Calu3 (cell line): Measurements from ENCODE around the gene SMOC1. TPM values are rescaled to one million over a fixed set of nuclear protein-coding genes. Genes with fewer than 3 reads are reported as not detected.

Source experiments
- BruUV-seq: library from RNA; stranded (reverse); fragments of 400-500 nt; replicated peaks from 2 replicates; lab custom pipeline; 2021; lab: Mats Ljungman, UMichigan
- CTCF ChIA-PET: fragments of 300-600 bp; sonication (Branson Sonifier 250); formaldehyde crosslinking; loops from one replicate; lab custom pipeline; 2022; ENCODE audit warnings: antibody characterized with exemption; lab: Charles Lee
- DNase-seq: peaks from one replicate; pipeline ENCODE4 v3.0.0; 2022
- H3K27ac Mint-ChIP-seq: one replicate; pipeline ENCODE4 v1.8.0; 2022; ENCODE audit warnings: mixed read lengths; ENCODE audit not compliant: unreplicated experiment
- H3K27me3 Mint-ChIP-seq: one replicate; pipeline ENCODE4 v1.8.0; 2022; ENCODE audit warnings: mixed read lengths; ENCODE audit not compliant: unreplicated experiment
- H3K36me3 Mint-ChIP-seq: one replicate; pipeline ENCODE4 v1.8.0; 2022; ENCODE audit warnings: mild to moderate bottlenecking, moderate library complexity, mixed read lengths; ENCODE audit not compliant: insufficient read depth, unreplicated experiment
- H3K4me1 Mint-ChIP-seq: one replicate; pipeline ENCODE4 v1.8.0; 2022; ENCODE audit warnings: mild to moderate bottlenecking, low read depth, mixed read lengths; ENCODE audit not compliant: unreplicated experiment
- H3K4me3 Mint-ChIP-seq: one replicate; pipeline ENCODE4 v1.8.0; 2022; ENCODE audit warnings: mild to moderate bottlenecking, low read depth, moderate library complexity, mixed read lengths; ENCODE audit not compliant: unreplicated experiment
- H3K9me3 Mint-ChIP-seq: one replicate; pipeline ENCODE4 v1.8.0; 2022; ENCODE audit warnings: low read depth, mixed read lengths; ENCODE audit not compliant: unreplicated experiment
- CTCF ChIP-seq: fragments of 200-600 bp; IDR thresholded peaks from one replicate; pipeline ENCODE4 v1.8.0; 2022; ENCODE audit warnings: antibody characterized with exemption; ENCODE audit not compliant: unreplicated experiment
- intact Hi-C: fragments of 100-400 bp; cut with micrococcal nuclease; formaldehyde crosslinking; loops from one replicate; pipeline ENCODE4 v1.10.0; 2022; ENCODE audit not compliant: unreplicated experiment
- total RNA-seq: library from RNA; stranded (reverse); gene quantifications from 2 replicates; pipeline ENCODE4 v1.2.3, GENCODE V29; 2022

The SMOC1 gene
- total RNA-seq, 1 experiment from 2014 or later = 39.6 TPM

DNA sequence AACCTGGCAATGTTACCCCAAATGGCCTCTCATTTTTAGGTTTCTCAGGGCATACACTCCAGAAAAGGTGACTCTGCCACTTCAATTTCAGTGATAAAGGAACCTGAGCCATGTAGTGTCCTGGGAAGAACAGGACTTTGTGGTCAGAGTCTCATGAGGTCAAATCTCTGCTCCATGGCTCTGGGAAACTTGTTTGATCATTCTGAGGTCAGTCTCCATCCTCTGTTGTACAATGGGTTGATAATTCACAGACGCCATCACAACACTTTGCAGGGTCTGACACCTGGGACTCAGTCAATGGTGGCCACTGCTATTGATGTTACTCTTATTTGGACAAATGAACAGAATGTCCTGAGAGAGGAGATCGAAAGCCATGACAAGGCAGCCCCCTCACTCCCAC lies 31.1 kb upstream of the SMOC1 start:
- no peak overlapping the region for H3K27ac Mint-ChIP-seq
- H3K9me3 Mint-ChIP-seq = no peaks in the 10 kb centered on the region
- no peak overlapping the region for H3K4me3 Mint-ChIP-seq
- H3K27me3 Mint-ChIP-seq = peaks cover 13% of the 10 kb centered on the region
- intact Hi-C loops = no loop called here
- no peak for TF ChIP-seq CTCF
- CTCF ChIA-PET = no interaction called here
- no peak for DNase-seq
- no peaks in the 10 kb centered on the region for H3K36me3 Mint-ChIP-seq
- H3K4me1 Mint-ChIP-seq = no peaks in the 10 kb centered on the region
- BruUV-seq = no TSS peak

- H3K4me1 Mint-ChIP-seq = no peaks in the 10 kb centered on the region
- H3K27ac Mint-ChIP-seq = no peak overlapping the region
- BruUV-seq = no TSS peak
- intact Hi-C loops = no loop called here
- no peak for TF ChIP-seq CTCF
- CTCF ChIA-PET = no interaction called here
- no peak overlapping the region for H3K4me3 Mint-ChIP-seq
- no peaks in the 10 kb centered on the region for H3K9me3 Mint-ChIP-seq
- H3K27me3 Mint-ChIP-seq = peaks cover 20% of the 10 kb centered on the region
- H3K36me3 Mint-ChIP-seq = no peaks in the 10 kb centered on the region
- no peak for DNase-seq
Observed at GRCh38 chr14:69848903-69849391, 30.3 kb upstream of the SMOC1 start.

DNA sequence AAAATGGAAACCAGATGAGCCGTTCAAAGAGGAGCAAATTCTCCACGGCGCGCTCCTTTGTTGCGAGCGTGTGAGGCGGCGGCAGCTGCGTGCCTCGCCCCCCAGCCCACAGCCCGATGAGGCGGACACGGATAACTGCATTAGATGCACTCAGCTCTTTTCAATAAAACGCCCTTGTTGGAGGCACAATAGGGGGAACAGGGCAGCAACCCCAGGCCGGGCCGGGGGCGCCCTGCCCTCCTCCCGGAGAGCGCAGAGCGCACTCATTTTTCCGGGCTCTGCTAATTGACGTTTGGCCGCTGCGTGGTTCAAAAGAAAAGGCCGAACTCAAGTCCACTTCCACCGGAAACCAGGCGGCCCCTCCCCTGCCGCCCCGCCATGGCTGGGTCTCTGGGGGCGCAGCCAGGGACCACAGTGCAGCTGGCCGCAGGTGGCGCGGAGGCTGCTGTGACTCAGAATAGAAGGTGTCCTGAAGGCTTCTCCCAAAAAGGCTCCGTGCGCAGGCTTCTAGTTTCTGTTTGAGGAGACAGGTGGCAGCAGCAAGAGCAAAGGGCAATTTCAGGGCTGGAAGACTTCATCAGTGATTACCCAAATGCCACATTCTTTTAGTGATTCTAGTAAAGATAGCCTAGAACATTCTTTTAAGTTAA lies 29.0 kb upstream of the SMOC1 start:
- Mint-ChIP-seq H3K27me3 (peaks cover 32% of the 10 kb centered on the region), H3K9me3 (no peaks in the 10 kb centered on the region), H3K4me1 (no peaks in the 10 kb centered on the region), H3K36me3 (no peaks in the 10 kb centered on the region), H3K4me3 (no peak overlapping the region), H3K27ac (no peak overlapping the region)
- no TSS peak for BruUV-seq
- CTCF ChIA-PET = no interaction called here
- TF ChIP-seq CTCF = no peak
- DNase-seq = no peak
- intact Hi-C loops = no loop called here

DNA sequence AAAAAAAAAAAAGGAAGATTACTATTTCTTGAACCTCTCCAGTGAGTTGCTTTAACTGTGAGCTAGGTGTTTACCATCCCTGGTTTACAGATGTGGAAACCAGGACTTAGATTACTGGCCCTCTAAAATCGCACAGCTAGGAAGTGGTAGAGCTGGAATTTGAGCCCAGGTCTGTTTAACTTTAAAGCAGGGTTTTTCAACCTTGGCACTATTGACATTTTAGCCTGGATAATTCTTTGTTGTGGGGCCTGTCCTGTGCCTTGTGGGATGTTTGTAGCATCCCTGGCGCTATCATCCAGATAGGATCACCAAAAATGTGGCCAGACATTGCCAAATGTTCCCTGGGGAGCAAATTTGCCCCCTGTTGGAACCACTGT lies 28.5 kb upstream of the SMOC1 start:
- Mint-ChIP-seq H3K4me1 (no peaks in the 10 kb centered on the region), H3K4me3 (no peak overlapping the region), H3K36me3 (no peaks in the 10 kb centered on the region), H3K27ac (no peak overlapping the region), H3K27me3 (peaks cover 36% of the 10 kb centered on the region), H3K9me3 (no peaks in the 10 kb centered on the region)
- CTCF ChIA-PET = no interaction called here
- TF ChIP-seq CTCF = no peak
- no peak for DNase-seq
- intact Hi-C loops = no loop called here
- no TSS peak for BruUV-seq
